Neural crest cell (in vitro differentiated cells): ENCODE measurements around the gene EPB41. TPM values are rescaled to one million over a fixed set of nuclear protein-coding genes. Genes with fewer than 3 reads are reported as not detected.

Experiments
- DNase-seq: peaks from one replicate; pipeline ENCODE4 v3.0.0; 2021; ENCODE audit warnings: low read depth, mixed read lengths, low spot score
- H3K27ac Mint-ChIP-seq: one replicate; pipeline ENCODE4 v1.8.0; 2021; ENCODE audit warnings: mild to moderate bottlenecking, mixed read lengths; ENCODE audit not compliant: unreplicated experiment
- H3K27me3 Mint-ChIP-seq: 2 replicates; pipeline ENCODE4 v1.8.0; 2021; ENCODE audit warnings: low read depth, mild to moderate bottlenecking, mixed read lengths
- H3K36me3 Mint-ChIP-seq: 2 replicates; pipeline ENCODE4 v1.8.0; 2021; ENCODE audit warnings: low read depth, mild to moderate bottlenecking, mixed read lengths
- H3K4me1 Mint-ChIP-seq: 2 replicates; pipeline ENCODE4 v1.8.0; 2021; ENCODE audit warnings: mixed read lengths
- H3K4me3 Mint-ChIP-seq: one replicate; pipeline ENCODE4 v1.8.0; 2021; ENCODE audit warnings: mild to moderate bottlenecking, mixed read lengths
- H3K9me3 Mint-ChIP-seq: 2 replicates; pipeline ENCODE4 v1.8.0; 2021; ENCODE audit warnings: mixed read lengths
- CTCF ChIP-seq: fragments of 200-600 bp; sonication (generic); conservative IDR thresholded peaks from 2 replicates; pipeline ENCODE4 v1.5.0; 2021; ENCODE audit warnings: antibody characterized with exemption, mild to moderate bottlenecking
- total RNA-seq: library from RNA; stranded (reverse); gene quantifications from 2 replicates; pipeline ENCODE4 v1.2.1, GENCODE V29; 2021

The EPB41 gene
- total RNA-seq, 1 donor from 2014 or later = 108 TPM

GRCh38 chr1:29123887-29124365 lies 209.6 kb downstream of the EPB41 start, which contains the start of gene TMEM200B:
Gene TMEM200B (minus strand): TSS chr1:29123903. CDS start chr1:29121828, 2,075 bp downstream.
- H3K4me1 Mint-ChIP-seq = peaks cover 11% of the 10 kb centered on the region
- H3K27me3 Mint-ChIP-seq = peaks cover 44% of the 10 kb centered on the region
- peak within 1 kb of the TSS; percentile 83 for H3K4me3 Mint-ChIP-seq
- no peak for DNase-seq
- H3K9me3 Mint-ChIP-seq = no peaks in the 10 kb centered on the region
- H3K36me3 Mint-ChIP-seq = peaks cover 6% of the 10 kb centered on the region
- no peak for TF ChIP-seq CTCF
- no peak within 1 kb of the TSS for H3K27ac Mint-ChIP-seq

- peak; percentile 67 for DNase-seq
- H3K27me3 Mint-ChIP-seq = peaks cover 41% of the 10 kb centered on the region
- peak overlapping the region; percentile 96 for H3K27ac Mint-ChIP-seq
- no peaks in the 10 kb centered on the region for H3K9me3 Mint-ChIP-seq
- TF ChIP-seq CTCF = peak; percentile 70
- peaks cover 11% of the 10 kb centered on the region for H3K4me1 Mint-ChIP-seq
- peaks cover 3% of the 10 kb centered on the region for H3K36me3 Mint-ChIP-seq
- peak overlapping the region; percentile 83 for H3K4me3 Mint-ChIP-seq
These were observed 210.2 kb downstream of the EPB41 start for GRCh38 chr1:29124366-29125236.

- H3K27ac Mint-ChIP-seq = peak overlapping the region; percentile 96
- no peaks in the 10 kb centered on the region for H3K9me3 Mint-ChIP-seq
- H3K4me1 Mint-ChIP-seq = peaks cover 11% of the 10 kb centered on the region
- peak overlapping the region; percentile 90 for H3K4me3 Mint-ChIP-seq
- H3K36me3 Mint-ChIP-seq = no peaks in the 10 kb centered on the region
- TF ChIP-seq CTCF = no peak
- DNase-seq = peak; percentile 52
- peaks cover 35% of the 10 kb centered on the region for H3K27me3 Mint-ChIP-seq
These were observed 210.9 kb downstream of the EPB41 start for GRCh38 chr1:29125237-29125641.

- Mint-ChIP-seq H3K27ac (peak overlapping the region; percentile 96), H3K4me3 (peak overlapping the region; percentile 90), H3K9me3 (no peaks in the 10 kb centered on the region), H3K36me3 (no peaks in the 10 kb centered on the region), H3K4me1 (peaks cover 11% of the 10 kb centered on the region), H3K27me3 (peaks cover 30% of the 10 kb centered on the region)
- no peak for DNase-seq
- no peak for TF ChIP-seq CTCF
These were observed 211.4 kb downstream of the EPB41 start for GRCh38 chr1:29125788-29126187.

- peak overlapping the region; percentile 90 for H3K4me3 Mint-ChIP-seq
- H3K27ac Mint-ChIP-seq = peak overlapping the region; percentile 96
These were observed 211.8 kb downstream of the EPB41 start for GRCh38 chr1:29126198-29126597.

More at GRCh38 chr1:29126198-29126597, 211.8 kb downstream of the EPB41 start:
- no peak for TF ChIP-seq CTCF
- Mint-ChIP-seq H3K27me3 (peaks cover 27% of the 10 kb centered on the region), H3K4me1 (peaks cover 11% of the 10 kb centered on the region), H3K9me3 (no peaks in the 10 kb centered on the region), H3K36me3 (no peaks in the 10 kb centered on the region)
- DNase-seq = no peak
